NK-92 treated with Interleukin-12 subunit alpha and Interleukin-12 subunit beta, amount 100 ng/mL, for 24 hours (cell line): Measurements from ENCODE around the gene SOX6.

Experiments
- DNase-seq: peaks from one replicate; lab custom pipeline; 2025; lab: John Stamatoyannopoulos, UW

The SOX6 gene

GRCh38 chr11:16317712-16318111, 38.6 kb downstream of the SOX6 start:
- no peak for DNase-seq

GRCh38 chr11:16313846-16314245, 42.5 kb downstream of the SOX6 start:
- DNase-seq = no peak

GRCh38 chr11:16312233-16312765, 44.0 kb downstream of the SOX6 start:
- no peak for DNase-seq

- no peak for DNase-seq
Measured at GRCh38 chr11:16311831-16312230, 44.5 kb downstream of the SOX6 start.

- no peak for DNase-seq
Measured at GRCh38 chr11:16310943-16311342, 45.4 kb downstream of the SOX6 start.

- DNase-seq = no peak
Measured at GRCh38 chr11:16309226-16309625, 47.1 kb downstream of the SOX6 start.

- no peak for DNase-seq
Measured at GRCh38 chr11:16301462-16301861, 54.9 kb downstream of the SOX6 start.

- no peak for DNase-seq
Measured at GRCh38 chr11:16299884-16300782, 56.2 kb downstream of the SOX6 start.

GRCh38 chr11:16299390-16299789, 57.0 kb downstream of the SOX6 start:
- DNase-seq = no peak

- no peak for DNase-seq
Measured at GRCh38 chr11:16297332-16297731, 59.0 kb downstream of the SOX6 start.

GRCh38 chr11:16296273-16296672, 60.1 kb downstream of the SOX6 start:
- no peak for DNase-seq

GRCh38 chr11:16295592-16295991, 60.8 kb downstream of the SOX6 start:
- no peak for DNase-seq

- DNase-seq = no peak
Measured at GRCh38 chr11:16293204-16293681, 63.1 kb downstream of the SOX6 start.

GRCh38 chr11:16292167-16292859, 64.0 kb downstream of the SOX6 start:
- no peak for DNase-seq

GRCh38 chr11:16291729-16292128, 64.6 kb downstream of the SOX6 start:
- no peak for DNase-seq

GRCh38 chr11:16289541-16289940, 66.8 kb downstream of the SOX6 start:
- no peak for DNase-seq

GRCh38 chr11:16287630-16288280, 68.6 kb downstream of the SOX6 start:
- no peak for DNase-seq

- no peak for DNase-seq
Measured at GRCh38 chr11:16286095-16286494, 70.3 kb downstream of the SOX6 start.

- no peak for DNase-seq
Measured at GRCh38 chr11:16280256-16280682, 76.1 kb downstream of the SOX6 start.

GRCh38 chr11:16279524-16279923, 76.8 kb downstream of the SOX6 start:
- DNase-seq = no peak

- DNase-seq = no peak
Measured at GRCh38 chr11:16278979-16279378, 77.4 kb downstream of the SOX6 start.

GRCh38 chr11:16278273-16278672, 78.1 kb downstream of the SOX6 start:
- DNase-seq = no peak
